ENCODE measurements around the gene SEC14L5.
A peak's percentile ranks its signal among the peaks of the same experiment; 100 is the strongest.
"Not testable (repeated sequence)": the region's sequence is repeated elsewhere in the genome, so short reads cannot be mapped to it uniquely, and the experiment has no call there.

SEC14L5 gene

GRCh38 chr16:4948903-4949766, 9.0 kb upstream of the SEC14L5 start:
- Histone ChIP-seq H3K36me3 (no peaks in the 10 kb centered on the region), H3K9me3 (ENCODE audit: severe bottlenecking) (no peaks in the 10 kb centered on the region), H3K4me3 (ENCODE audit: low read depth, low read length) (no peak overlapping the region), H3K27me3 (ENCODE audit: insufficient read depth, low read depth, severe bottlenecking) (no peaks in the 10 kb centered on the region), H3K27ac (peak overlapping the region; percentile 76; the same call in 1 of the 2 replicates)
- TF ChIP-seq, protein P1, sequence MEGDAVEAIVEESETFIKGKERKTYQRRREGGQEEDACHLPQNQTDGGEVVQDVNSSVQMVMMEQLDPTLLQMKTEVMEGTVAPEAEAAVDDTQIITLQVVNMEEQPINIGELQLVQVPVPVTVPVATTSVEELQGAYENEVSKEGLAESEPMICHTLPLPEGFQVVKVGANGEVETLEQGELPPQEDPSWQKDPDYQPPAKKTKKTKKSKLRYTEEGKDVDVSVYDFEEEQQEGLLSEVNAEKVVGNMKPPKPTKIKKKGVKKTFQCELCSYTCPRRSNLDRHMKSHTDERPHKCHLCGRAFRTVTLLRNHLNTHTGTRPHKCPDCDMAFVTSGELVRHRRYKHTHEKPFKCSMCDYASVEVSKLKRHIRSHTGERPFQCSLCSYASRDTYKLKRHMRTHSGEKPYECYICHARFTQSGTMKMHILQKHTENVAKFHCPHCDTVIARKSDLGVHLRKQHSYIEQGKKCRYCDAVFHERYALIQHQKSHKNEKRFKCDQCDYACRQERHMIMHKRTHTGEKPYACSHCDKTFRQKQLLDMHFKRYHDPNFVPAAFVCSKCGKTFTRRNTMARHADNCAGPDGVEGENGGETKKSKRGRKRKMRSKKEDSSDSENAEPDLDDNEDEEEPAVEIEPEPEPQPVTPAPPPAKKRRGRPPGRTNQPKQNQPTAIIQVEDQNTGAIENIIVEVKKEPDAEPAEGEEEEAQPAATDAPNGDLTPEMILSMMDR (IDR thresholded peaks at IDR 0.05; ENCODE audit: low read depth, low read length) = no peak
- DNase-seq = no peak

DNA sequence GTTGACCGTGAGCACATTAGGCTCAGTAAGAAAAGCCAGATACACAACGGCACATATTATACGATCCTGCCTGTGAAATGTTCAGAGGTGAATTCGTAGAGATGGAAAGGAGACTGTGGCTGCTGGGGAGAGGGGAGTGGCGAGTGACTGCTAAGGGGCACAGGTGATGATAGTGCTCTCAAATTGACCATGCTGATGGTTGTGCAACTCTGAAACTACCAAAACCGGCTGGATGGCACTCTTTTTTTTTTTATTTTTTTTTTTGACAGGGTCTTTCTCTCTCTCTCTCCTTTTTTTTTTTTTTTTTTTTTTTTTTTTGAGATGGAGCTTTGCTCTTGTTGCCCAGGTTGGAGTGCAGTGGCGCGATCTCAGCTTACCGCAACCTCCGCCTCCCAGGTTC, 8.1 kb upstream of the SEC14L5 start:
- Histone ChIP-seq H3K27ac (no peak overlapping the region), H3K27me3 (ENCODE audit: insufficient read depth, low read depth, severe bottlenecking) (no peaks in the 10 kb centered on the region), H3K9me3 (ENCODE audit: severe bottlenecking) (no peaks in the 10 kb centered on the region), H3K4me3 (ENCODE audit: low read depth, low read length) (no peak overlapping the region), H3K36me3 (no peaks in the 10 kb centered on the region)
- TF ChIP-seq, protein P1 (IDR thresholded peaks at IDR 0.05; ENCODE audit: low read depth, low read length) = no peak
- DNase-seq = no peak

GRCh38 chr16:4951583-4951982, 6.5 kb upstream of the SEC14L5 start:
- not testable (repeated sequence) for H3K4me3 ChIP-seq (ENCODE audit: low read depth, low read length); H3K27me3 ChIP-seq (ENCODE audit: insufficient read depth, low read depth, severe bottlenecking); H3K27ac ChIP-seq; DNase-seq; H3K36me3 ChIP-seq; H3K9me3 ChIP-seq (ENCODE audit: severe bottlenecking)

GRCh38 chr16:4954714-4955113, 3.4 kb upstream of the SEC14L5 start:
- Histone ChIP-seq H3K27ac (no peak overlapping the region), H3K4me3 (ENCODE audit: low read depth, low read length) (no peak overlapping the region), H3K27me3 (ENCODE audit: insufficient read depth, low read depth, severe bottlenecking) (no peaks in the 10 kb centered on the region), H3K36me3 (no peaks in the 10 kb centered on the region), H3K9me3 (ENCODE audit: severe bottlenecking) (no peaks in the 10 kb centered on the region)
- TF ChIP-seq, protein P1 (IDR thresholded peaks at IDR 0.05; ENCODE audit: low read depth, low read length) = no peak
- no peak for DNase-seq

DNA sequence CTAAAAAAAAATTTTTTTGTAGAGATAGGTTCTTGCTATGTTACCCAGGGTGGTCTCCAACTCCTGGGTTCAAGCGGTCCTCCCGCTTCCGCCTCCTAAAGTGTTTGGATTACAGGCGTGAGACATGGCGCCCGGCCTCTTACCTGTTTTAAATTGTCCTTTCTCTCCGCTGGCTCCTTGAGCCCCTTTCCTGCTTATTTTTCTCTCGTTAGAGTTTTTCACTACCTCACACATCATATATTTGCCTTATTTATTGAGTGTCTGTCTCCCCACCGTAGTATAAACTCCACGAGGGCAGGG, 760 bp upstream of the SEC14L5 start:
- Histone ChIP-seq H3K9me3 (ENCODE audit: severe bottlenecking) (no peaks in the 10 kb centered on the region), H3K27ac (no peak overlapping the region), H3K27me3 (ENCODE audit: insufficient read depth, low read depth, severe bottlenecking) (no peaks in the 10 kb centered on the region), H3K36me3 (no peaks in the 10 kb centered on the region), H3K4me3 (ENCODE audit: low read depth, low read length) (peak overlapping the region; percentile 68)
- TF ChIP-seq, protein P1 (IDR thresholded peaks at IDR 0.05; ENCODE audit: low read depth, low read length) = no peak
- no peak for DNase-seq

GRCh38 chr16:4958510-4959438, 644 bp downstream of the SEC14L5 start:
- peak overlapping the region; percentile 60 for H3K4me3 ChIP-seq (ENCODE audit: low read depth, low read length)
- TF ChIP-seq, protein P1 (IDR thresholded peaks at IDR 0.05; ENCODE audit: low read depth, low read length) = no peak
- H3K27ac ChIP-seq = no peak overlapping the region
- DNase-seq = no peak
- H3K27me3 ChIP-seq (ENCODE audit: insufficient read depth, low read depth, severe bottlenecking) = no peaks in the 10 kb centered on the region
- H3K9me3 ChIP-seq (ENCODE audit: severe bottlenecking) = no peaks in the 10 kb centered on the region
- no peaks in the 10 kb centered on the region for H3K36me3 ChIP-seq

Measured in WERI-Rb-1 (cell line).